HG02759 (cell line): ENCODE results near the gene ABLIM3.
"Not testable (repeated sequence)": the region's sequence is repeated elsewhere in the genome, so short reads cannot be mapped to it uniquely, and the experiment has no call there.

ENCODE experiments used
- ATAC-seq: cut with Tn5 transposase; IDR thresholded peaks from one replicate; pipeline ENCODE4 v1.9.1; 2021; ENCODE audit warnings: mild to moderate bottlenecking, moderate library complexity; ENCODE audit not compliant: unreplicated experiment

ABLIM3 gene

DNA sequence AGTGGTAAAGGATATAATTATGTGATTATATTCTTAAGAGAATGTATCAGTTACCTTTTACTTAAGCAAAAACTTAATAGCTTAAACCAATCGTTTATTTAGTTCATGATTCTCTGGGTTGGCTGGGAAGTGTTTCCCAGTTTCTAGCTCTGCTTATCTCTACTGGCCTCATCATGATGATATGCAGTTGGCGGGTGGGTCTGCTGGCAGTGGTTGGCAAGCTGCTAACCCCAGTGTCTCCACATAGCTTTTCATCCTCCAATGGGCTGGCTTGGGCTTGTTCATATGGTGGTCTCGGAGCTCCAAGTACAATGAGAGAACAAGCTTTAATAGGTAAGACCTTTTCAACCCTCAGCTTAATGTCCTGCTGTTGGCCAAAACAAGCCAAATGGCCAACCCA lies 43.8 kb downstream of the ABLIM3 start:
- ATAC-seq, result no peak

DNA sequence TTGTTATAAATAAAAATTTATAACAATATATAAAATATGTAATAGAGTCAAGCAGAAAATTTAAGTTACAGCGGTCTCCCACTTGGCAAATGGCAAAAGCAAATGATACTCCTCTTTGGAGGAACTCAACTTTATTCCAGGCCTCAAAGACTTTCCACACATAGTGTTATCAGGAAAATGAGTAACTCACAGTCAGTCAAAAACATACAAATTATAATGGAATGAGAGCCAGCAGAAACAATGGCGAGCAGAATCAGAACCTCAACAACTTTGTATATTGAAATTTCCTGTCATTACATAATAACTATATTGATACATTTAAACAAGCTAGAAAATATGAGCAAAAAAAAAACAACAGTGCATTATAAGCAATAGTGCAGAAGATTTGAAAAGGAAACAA lies 45.2 kb downstream of the ABLIM3 start:
- ATAC-seq, result no peak

DNA sequence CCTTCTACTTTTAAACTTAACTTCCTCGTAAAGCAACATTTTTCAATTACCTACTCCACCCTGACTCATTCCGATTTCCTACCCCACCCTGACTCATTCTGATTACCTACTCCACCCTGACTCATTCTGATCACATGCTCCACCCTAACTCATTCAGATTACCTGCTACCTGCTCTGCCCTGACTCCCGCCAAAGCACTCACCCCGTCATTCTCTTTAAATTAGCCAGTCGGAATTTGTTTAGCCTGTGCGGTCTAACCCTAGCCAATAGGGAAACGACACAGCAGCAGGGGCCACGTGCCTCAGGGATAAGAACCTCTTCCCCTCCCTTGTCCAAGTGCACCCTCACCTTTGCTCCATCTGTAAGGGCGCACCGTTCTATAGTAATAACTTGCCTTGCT lies 46.3 kb downstream of the ABLIM3 start:
- not testable (repeated sequence) for ATAC-seq

DNA sequence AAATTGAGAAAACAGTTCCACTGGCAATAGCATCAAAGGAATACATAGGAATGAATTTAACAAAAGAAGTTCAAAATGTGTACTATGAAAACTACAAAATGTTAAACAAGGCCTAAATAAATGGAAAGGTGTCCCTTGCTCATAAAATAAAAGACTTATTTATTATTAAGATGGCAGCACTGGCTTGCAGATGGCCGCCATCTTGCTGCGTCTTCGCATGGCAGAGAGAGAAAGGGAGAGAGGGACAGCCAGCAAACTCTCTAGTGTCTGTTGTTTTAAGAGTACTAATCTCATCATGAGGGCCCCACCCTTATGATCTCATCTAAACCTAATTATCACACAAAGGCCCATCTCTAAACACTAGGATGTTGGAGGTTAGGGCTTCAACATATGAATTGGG lies 47.1 kb downstream of the ABLIM3 start:
- ATAC-seq, result no peak

DNA sequence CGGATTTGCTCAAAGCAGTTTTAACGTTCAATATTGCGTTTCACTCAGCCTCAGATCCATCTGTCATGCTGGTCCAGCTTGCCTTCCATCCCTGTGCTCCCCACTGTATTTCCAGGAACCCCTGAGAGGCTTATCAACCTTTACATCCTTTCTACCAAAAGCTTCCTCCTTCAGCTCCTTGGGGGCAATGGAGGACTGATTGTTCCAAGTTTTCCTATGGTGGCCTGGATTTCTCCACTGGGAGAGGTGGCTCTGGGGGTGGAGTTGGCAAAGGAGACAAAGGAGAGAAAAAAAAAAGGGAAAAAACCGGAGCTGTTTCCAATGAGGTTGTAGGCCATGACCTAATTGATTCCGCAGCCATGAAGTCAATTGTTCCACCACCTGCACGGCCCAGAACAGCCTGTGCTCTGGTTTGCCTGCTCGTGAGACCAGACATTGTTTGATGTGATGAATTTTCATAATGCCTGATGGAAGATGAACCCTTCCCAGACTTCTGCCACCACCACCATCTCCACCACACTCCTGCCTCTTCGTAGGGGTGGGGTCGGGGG lies 54.1 kb downstream of the ABLIM3 start:
- no peak for ATAC-seq

DNA sequence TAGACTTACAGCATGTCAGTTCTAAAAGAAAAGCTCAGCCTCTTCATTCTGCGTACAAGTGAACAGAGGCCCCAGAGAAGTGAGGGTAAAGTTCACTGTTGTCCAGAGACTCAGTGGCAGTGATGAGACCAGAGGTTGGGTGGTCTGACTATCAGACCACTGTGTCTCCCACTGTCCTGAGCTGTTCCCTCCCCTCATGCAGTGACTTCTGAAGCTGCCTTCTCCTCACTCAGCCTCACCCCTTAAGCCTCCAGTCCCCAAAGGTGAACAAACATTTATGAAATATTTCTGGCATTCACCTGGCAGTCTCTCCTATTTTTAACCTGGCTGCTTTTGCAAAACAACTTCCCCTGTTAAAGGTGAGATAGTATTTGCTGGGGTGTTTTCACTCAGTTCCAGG lies 54.7 kb downstream of the ABLIM3 start:
- no peak for ATAC-seq

DNA sequence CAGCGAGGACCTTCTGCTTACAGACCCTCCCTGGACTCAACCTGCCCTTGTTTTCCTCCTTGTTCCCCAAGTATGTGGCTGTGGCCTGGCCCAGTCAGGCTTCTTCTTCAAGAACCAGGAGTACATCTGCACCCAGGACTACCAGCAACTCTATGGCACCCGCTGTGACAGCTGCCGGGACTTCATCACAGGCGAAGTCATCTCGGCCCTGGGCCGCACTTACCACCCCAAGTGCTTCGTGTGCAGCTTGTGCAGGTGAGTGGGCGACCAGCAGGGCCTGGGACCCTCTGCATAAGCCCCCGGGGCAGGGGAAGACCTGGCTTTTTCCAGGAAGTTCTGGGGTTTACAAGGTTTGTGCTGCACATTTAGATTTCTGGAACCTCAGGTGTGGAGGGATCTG lies 56.9 kb downstream of the ABLIM3 start:
- no peak for ATAC-seq

DNA sequence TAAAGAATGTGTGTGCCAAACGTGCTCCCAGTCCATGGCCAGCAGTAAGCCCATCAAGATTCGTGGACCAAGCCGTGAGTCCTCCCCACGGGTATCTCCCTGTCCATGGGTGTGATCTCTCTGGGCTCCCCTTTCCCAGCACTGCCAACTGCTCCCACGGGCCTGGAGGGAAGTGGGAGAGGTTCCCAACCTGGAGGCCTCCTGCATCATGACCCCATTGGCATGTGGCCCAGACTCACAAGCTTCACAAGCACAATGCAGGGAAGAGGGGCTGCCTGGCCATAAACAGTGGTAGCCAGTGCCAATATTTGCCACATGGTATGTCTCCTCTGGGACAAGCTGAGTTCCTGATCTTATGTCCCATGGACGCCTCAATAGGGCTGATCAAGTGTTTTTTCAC lies 59.1 kb downstream of the ABLIM3 start:
- ATAC-seq, result no peak

DNA sequence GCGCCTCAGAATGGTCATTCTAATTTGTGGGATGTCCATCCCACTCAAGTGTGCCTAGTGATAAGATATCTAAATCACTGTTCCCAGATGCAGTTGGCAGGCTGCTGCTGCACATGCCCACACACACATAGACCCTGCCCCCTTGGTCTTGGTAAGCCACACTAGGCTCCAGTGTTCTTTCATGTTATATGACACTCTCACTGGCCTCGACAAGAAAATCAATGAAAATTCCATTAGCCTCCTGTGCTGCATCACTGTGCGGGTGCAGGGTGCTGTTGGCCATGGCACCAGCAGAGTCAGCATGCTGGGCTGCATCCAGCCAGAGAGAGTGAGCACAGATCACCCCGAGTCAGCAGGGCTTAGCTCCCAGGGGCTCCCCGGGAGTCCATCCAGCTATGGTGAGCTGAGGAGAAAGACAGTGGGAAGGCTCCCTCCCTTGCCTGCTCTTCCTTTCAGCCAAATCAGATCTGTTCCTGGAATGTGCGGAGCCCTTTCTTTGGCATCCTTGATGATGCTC lies 59.9 kb downstream of the ABLIM3 start:
- no peak for ATAC-seq

DNA sequence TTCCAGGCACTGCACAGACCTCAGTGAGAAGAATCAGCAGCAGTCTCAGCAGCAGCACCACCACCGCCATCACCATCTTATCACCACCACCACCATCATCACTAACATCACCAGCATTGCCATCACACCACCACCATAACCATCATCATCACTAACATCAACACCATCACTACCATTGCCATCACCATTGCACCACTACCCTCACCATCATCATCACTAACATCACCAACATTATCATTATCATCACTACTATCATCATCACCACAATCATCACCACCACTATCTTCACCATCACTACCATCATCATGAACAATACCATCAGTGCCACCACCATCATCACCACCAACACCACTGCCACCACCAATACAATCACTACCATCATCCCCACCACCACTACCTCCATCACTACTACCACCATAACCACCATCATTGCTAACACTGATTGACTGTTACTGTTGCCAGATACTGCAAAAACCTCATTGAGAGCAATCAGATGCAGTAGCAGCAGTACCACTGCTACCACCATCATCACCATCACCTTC lies 61.7 kb downstream of the ABLIM3 start:
- no peak for ATAC-seq

DNA sequence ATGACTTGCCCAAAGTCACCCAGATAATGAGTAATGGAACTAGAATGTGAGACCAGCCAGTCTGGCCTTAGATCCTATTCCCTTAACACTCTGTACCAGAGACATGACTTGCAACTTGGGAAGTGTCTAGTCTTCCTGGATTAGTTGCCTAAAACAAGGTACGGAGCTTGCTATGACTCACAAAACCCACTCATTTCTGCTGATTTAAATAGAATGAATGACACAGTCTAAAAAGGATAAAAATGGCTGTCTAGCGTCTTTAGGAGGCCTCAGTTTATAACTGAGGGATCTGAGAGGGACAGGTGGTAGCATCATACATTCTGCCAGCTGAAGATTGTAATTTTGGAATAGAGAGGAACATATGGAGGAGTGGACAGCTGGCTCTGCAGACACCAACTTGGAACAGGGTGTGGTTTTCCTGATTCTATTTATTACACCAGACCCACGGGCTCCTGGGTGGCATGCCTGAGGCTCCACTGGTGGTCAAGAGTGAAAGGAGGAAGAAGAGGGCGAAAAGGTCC lies 62.7 kb downstream of the ABLIM3 start:
- no peak for ATAC-seq

DNA sequence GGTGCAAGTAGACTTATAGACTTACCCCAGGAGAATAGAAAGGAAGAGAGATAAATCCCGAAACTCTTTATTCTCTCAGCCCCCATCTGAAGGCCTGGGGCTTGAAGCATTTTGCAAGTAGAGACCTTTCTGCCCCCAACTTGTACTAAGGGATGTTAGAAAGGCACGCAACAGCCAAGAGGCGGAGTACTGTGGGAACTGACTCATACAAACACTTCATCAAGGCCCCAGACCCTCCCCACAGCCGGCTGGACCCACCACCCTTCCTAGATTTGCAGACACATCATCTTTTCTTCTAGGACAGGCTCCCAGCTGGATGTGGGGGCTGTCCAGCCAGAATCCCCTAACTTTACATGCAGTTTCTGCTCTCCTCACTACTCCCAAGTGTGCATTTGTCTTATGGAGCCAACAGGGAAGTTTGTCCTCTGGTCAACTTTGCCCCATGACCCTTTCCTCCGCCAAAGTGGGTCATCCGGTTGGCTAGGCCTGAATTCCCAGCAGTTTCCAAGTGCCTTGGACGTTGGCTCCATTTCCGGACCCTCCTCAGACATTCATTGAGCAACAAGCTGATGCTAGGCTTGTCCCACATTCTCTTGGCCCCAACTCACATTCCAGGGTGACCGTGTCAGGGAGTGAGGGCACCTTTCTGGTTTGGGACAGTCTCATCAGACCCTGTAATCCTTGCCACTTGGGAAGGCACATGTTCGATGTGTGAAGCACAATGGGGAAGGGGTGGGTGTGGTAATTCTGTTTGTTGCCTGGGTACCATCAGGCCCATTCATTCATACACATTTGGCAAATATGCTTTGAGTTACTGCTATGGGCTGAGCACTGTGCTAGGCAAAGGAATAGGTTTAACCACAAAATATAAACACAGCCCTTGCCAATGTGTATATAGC lies 64.6 kb downstream of the ABLIM3 start:
- no peak for ATAC-seq

DNA sequence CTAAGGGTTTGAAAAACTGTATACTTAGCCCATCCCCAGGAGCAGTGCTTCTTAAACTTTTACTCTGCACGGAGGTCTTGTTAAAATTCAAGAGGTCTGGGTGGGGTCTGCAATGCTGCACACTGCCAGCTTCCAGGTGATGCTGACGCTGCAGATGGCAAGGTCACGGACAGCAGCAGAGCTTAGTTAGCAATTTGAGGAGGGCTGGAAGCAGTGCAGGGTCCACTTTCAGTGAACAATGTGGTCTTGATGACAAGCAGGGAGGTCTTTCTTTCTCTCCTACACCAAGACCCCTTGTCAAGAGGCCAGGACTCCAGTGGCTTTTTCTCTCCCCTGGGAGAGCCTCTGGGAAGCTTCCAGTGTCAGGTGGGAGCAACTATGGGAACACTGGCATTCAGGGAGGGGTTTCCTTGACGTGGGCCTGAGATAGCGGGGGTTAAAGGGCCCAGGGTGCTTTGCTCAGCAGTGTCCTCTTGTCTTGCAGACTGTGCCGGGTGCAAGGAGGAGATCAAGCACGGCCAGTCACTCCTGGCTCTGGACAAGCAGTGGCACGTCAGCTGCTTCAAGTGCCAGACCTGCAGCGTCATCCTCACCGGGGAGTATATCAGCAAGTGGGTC lies 65.3 kb downstream of the ABLIM3 start:
- no peak for ATAC-seq

DNA sequence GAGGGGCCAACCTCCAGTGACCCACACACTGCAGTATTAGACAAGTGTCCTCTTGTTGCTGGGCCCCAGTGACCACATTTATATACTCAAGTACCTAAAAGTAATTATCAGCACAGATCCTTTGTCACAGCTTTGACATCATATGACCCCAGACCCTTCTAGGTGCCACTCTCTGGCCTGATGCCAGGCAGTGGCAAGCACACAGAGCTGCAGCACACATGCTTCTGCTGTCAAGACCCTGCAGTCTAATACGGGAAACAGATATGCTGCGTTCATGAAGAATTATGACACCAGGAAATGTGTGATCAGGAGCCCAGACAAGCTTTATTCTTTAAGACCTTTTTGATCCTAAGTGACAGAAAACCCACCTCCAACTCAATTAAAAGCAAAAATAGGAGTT lies 66.5 kb downstream of the ABLIM3 start:
- ATAC-seq, result no peak

DNA sequence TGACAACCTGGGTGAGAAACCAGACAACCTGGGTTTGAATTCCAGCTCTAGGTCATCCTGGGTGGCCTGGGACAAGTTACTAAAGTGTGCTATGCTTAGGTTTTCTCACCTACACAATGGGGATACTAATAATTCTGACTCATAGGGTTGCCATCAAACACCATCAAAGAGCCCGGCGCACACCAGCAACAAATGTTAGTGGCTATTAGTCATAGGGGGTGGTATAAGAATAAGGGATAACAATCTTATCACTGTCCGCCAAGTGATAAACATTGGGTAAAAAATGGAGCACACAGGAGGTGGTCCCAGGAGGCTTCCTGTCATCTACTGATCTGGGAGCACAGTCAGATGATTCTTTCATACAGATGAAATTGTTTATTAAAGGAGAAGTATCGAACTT lies 68.9 kb downstream of the ABLIM3 start:
- no peak for ATAC-seq

DNA sequence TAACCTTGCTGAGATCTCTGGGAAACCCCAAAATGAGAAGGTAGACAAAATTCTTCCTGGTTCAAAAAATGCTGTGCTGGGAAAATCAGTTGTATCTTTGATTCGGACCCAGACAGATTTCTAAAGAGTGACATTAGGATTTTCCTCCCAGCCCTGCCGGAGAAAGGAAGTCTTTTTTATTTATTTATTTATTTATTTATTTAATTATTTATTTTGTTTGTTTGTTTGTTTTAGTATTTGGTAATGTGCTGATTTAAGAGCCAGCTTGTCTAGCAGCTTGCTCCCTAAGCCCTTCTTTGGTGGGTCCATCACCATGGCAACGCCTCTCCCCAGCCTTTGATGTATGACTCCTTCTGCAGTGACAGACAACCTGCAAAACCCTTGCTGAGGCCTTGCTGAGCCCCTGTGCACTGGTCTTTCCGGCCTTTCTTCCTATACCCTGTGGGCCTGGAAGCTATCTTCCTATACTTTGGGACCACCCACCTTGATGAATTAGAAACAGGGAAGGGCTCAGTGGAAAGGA lies 69.7 kb downstream of the ABLIM3 start:
- no peak for ATAC-seq

DNA sequence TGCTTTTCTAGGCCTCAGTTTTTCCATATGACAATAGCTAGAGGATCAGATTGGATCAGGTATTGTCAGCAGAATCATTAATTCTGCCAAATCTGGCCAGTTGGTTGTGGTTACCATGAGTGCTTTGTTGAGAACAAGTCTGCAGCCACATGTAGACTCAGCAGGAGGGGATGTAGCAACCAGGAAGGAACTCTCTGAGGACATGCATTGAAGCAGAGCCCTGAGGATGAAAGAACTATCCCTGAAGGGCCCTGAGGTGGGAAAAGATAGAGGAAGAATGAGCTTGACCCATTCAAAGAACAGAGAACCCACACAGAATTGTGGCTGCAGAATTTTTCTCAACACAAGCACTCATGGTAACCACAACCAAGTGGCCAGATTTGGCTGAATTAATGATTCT lies 70.3 kb downstream of the ABLIM3 start:
- ATAC-seq, result no peak

DNA sequence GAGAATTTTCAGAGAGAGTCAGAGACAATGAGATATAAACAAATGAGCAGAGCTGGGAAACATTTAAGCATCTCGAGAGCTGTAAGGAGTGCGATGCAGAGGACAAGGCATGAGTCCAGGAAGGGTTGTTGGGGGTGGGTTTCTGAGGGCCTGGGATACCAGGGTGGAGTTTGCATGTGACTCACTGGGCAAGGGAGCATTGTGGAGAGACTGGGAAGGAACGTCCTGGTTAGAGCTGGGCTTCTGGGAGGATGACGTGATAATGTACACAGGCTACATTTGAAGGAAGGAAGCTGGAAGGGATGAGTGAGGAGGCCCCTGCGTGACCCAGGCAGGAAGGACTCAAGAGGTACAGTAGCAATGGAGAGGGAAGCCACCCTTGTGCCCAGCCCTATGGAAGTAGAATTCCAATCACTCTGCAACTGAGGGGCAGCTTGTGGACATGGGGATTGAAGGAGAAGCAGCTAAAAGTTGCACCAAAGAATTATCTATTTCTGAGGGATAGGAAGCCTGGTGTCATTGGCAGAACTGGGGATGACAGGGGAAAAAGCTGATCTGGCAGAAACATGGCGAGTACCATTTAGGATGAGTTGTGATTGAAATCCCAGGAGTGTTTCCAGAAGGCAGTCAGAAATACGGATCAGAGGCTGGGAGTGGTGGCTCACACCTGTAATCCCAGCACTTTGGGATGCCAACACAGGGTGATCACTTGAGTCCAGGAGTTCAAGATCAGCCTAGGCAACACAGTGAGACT lies 71.1 kb downstream of the ABLIM3 start:
- no peak for ATAC-seq

DNA sequence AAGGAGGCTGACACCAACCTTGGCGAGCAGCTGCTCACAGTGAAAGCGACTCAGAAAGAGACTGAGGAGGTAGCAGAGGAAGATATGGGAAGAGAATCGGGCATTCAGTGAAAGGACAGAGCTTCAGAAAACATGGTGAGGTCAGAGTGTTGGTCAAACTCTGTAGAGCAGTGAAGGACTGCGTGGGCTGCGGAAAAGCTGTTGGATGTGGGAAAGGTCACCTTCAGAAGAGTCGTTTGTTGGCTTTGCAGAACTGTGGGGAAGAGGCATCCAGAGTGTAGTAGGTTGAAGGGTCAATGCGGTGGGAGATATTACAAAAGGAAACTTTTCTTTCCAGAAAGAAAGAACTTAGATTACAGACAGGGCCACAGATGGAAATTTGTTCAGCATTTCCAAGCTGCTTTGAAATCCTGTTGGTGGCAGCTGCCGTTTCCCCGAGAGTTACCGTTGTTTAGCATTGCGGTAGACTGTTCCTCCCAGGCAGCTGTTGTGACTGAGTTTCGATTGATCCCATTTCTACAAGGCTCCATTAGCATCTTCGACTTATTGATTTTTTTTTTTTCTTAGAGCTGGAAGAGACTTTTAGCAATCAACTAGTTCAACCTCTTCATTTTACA lies 72.1 kb downstream of the ABLIM3 start:
- ATAC-seq, result no peak

DNA sequence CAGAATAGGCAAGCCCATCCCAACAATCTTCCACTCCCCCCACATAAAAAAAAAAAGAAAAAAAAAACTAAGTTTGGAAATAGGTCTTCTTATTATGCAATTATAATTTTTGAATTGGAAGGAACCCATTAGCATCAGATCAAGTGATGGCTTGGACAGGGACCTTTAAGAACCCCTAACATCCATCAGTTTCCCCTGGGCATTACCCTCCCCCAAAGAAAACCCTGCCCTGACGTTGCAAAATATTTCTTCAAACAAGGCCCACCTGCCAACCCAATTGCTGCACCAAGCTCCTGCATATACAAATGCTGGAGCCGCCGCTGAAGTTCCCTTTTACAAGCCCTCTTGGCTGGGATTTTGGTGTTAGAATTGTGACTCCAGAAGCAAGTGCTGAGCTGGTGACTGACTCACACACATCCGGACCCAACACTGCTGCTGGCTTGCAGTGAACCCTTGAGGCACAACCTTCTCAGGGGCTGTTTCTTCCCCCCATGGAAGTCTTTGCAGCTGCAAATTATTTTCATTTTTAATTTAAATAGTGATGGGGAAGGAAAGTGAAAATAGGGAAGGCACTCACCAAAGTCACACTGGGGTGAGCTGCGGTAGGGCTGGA lies 74.3 kb downstream of the ABLIM3 start:
- no peak for ATAC-seq
